Measurements from ENCODE around the gene NHSL1.

The NHSL1 gene

DNA sequence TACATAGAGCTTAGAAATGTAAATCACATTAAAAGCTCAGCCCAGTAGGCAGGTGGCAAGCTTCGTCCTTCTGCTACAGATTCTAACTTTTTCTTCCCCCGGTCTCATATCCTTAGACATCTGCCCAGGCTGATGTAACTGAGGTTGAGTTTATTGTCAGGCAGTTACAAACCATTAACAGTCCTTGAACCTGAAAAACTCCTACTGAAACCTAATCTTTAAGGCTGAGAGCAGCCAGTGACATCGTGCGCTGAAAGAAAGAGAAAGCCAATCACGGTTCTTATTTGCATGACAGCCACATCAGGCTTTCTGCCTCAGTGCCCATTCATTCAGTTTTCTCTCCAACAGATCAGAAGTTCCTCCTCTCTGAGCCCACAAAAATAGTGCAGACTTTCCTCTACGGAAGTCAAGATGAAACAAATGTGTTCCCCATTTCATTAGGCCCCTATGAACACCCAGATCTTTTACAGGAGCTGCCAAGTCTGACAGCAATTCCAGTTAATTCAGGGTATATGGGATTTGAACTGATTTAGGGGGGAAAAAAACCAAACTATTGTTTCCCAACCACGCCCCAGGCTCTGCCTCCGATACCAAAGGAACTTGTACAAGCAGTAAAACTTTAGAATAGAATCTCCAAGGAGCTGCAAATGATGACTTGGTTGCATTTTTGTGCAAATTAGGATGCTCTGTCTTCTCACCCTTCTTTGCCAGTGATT is at the start of gene NHSL1:
Gene NHSL1, minus strand, starts transcription at position 192 of the 716 bp plus-strand sequence. CDS start 204 bp downstream, outside the sequence.
- DNase-seq, result peak in 1 of 58 donors; percentile 34

DNA sequence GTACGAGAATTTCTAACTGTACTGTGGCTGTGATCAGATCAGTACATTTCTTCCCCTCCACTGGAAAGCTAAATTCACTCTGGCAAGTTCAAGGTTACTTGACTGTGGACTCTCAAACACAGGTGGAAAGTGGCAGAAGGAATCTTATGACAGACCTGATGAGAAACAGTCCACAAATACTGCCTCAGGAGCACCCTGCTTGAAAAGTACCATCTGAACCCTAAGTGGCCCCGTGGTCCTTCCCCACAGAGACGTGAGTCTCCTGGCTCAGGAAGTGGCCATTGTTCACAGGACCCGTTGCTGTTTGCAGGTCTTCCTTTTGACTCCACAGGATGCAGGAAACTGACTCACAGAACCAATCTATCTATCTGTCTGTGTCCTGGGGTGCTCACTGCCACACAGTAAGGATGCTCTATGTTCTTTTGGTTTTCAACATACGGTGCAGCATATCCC is 47.5 kb upstream of the NHSL1 start:
- DNase-seq, result no peak

GRCh38 chr6:138545621-138545980 is 46.3 kb upstream of the NHSL1 start:
- peak in 4 of 58 donors; percentile 3 to 14 (median 12) for DNase-seq

GRCh38 chr6:138544501-138544900 is 45.2 kb upstream of the NHSL1 start:
- DNase-seq, result no peak

GRCh38 chr6:138543657-138544056 is 44.4 kb upstream of the NHSL1 start:
- no peak for DNase-seq

- no peak for DNase-seq
Measured at GRCh38 chr6:138541823-138542481, 42.7 kb upstream of the NHSL1 start.

- no peak for DNase-seq
Measured at GRCh38 chr6:138540468-138540867, 41.2 kb upstream of the NHSL1 start.

- no peak for DNase-seq
Measured at GRCh38 chr6:138539876-138540275, 40.6 kb upstream of the NHSL1 start.

DNA sequence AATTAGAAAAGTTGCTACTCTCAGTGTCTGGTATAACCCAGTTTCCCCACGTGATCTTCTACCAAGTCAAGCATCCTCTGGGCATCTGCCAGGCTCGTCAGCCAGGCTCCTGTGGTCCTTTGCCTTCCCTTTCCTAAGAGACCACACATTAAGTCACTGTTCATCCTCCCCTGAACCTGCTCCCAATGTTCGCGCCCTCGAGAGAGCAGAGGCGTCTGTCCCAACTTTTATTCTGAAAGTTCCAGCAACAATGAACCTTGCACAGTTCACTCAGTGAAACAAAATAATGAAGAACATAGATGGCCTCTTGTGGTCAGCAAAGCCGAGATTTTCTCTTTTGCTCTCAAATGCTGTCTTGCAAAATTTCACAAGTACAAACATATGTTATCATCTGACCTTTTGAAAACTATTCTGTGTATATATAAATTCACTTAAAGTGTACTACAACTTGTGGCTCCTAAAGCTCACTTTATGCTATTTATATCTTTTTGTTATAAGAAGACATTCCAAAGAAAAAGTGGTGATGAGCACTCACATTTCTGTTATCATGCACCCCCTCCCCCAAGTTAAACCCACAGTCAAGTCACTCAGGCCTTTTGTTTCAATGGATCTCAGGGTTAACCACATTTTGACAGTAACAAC is 39.2 kb upstream of the NHSL1 start:
- peak in 3 of 58 donors; percentile 4 to 12 (median 10) for DNase-seq

DNA sequence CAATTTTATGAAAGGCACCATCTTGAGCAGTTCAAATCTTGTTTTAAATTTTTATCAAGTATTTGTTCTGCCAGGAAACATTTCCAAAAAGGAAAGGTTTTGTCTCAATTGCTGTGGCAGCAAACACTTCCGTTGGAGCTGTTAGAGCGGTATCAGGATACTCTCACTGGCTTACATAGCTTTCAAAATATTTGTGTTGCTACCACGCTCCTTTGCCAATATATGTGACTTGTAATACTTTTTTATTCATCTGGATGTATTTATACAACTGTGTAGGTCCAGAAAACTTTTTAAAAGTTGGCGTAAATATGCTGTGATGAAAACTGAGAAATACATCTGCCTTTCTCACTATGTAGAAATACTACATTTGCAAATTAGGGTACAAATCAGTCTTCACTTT is 37.8 kb upstream of the NHSL1 start:
- DNase-seq, result no peak

GRCh38 chr6:138535728-138536455 is 36.6 kb upstream of the NHSL1 start:
- no peak for DNase-seq

DNA sequence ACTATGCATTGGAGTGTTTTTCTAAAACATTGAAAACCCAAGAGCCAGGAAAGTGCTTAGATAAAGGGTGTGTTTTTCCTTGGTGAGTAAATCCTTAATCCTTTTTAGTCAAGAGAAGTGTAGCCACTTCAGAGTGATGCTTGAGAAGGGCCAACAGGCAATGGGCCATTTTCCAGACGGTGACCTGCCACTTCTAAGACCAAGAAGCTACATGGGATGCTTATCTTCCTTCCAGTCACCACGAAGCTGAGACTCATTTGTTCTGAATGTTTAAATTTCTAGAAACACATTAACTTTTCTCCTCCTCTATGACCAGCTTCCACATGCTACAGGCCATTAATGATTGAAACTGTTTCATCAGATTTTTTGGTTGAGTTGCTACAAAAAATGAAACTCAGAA is 34.4 kb upstream of the NHSL1 start:
- DNase-seq, result no peak

GRCh38 chr6:138531387-138531786 is 32.1 kb upstream of the NHSL1 start:
- no peak for DNase-seq

DNA sequence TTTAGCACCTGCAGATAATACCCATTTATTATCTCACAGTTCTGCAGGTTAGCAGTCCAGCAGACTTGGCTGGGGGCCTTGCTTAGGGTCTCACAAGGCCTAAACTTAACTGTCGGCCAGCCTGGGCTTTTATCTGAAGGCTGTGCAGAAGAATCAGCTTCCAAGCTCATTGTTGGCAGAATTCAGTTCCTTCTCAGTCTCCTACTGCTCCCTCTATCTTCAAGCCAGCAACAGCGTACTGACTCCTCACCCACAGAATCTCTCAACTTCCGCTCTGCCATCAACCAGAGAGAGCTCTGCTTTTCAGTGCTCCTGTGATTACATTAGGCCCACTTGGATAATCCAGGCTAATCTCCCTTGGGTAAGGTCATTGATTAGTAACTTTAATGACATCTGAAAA is 30.2 kb upstream of the NHSL1 start:
- peak in 1 of 58 donors; percentile 21 for DNase-seq

DNA sequence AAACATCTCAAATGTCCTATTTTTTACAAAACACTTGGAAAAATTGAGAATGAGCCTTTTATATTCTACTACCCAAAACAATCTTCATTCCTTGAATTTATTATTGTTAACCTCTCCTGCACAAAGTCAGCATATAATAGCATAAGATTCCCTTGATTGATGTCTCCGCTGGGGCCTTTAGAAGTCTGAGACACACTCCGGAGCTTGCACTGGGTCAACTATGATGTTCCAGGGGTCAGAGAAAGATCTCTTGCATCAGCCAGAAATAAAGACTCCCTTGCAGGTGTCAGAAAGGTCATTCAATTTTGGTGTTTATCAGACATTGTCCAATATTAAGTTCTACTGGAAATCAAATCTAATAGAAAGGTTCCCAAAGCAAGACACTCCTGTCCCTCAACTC is 29.7 kb upstream of the NHSL1 start:
- DNase-seq, result no peak

DNA sequence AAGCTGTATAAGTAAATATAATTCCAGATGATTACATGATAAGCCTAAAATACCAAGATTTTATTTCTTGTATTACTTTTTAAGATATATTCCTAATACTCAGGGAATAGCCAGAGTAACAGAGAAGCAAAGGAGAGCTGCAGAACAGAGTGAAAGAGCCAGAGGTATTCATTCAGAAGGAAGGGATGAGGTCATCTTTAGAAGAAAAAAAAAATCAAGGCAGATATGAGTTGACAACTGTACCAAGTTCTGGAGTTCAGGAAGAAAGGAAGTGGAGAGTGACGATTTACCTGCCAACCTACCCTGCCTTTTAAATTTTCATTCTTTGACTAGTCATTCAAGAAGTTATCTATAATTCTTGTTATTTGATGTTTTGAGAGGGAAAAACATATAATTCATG is 28.8 kb upstream of the NHSL1 start:
- no peak for DNase-seq

- no peak for DNase-seq
Measured at GRCh38 chr6:138527411-138528088, 28.3 kb upstream of the NHSL1 start.

DNA sequence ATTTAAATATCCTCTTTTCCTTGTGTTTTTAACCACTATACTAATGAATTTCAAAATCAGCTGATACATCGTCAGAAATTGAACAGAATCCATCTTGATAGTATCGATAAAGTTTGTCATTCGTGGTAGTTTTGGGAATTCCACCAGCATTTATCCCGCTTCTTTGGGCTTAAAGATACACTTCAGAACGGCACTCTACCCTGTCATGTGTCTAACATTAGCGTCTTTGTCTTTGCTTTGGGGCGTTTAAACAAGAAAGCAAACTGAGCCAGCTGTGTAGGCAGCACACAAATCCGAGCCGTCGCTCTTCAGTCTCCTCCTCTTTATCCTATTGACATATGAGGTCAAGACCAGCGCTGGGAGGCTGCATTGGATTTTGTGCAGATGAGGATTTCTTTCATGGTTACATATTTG is 27.5 kb upstream of the NHSL1 start:
- DNase-seq, result no peak

GRCh38 chr6:138525355-138525754 is 26.1 kb upstream of the NHSL1 start:
- DNase-seq, result no peak

- no peak for DNase-seq
Measured at GRCh38 chr6:138524526-138524925, 25.2 kb upstream of the NHSL1 start.

Measured in anterior cingulate cortex (tissue), 58 donors.